Loucy (cell line): ENCODE measurements around the gene MOG.
"Not testable (repeated sequence)": the region's sequence is repeated elsewhere in the genome, so short reads cannot be mapped to it uniquely, and the experiment has no call there.

ENCODE experiments used
- H2AFZ ChIP-seq: fragments of 200-600 bp; sonication (generic); 2 replicates; pipeline ENCODE4 v1.6.0; 2016; ENCODE audit warnings: antibody characterized with exemption, mild to moderate bottlenecking, low read length, moderate library complexity
- H3F3A ChIP-seq: fragments of 200-600 bp; 2 replicates; pipeline ENCODE4 v1.6.0; 2016; ENCODE audit warnings: antibody characterized with exemption, low read depth, mild to moderate bottlenecking
- H3K27me3 ChIP-seq: fragments of 200-600 bp; sonication (generic); 2 replicates; pipeline ENCODE4 v1.6.1; 2014; ENCODE audit warnings: low read length, mild to moderate bottlenecking; ENCODE audit not compliant: insufficient read depth, poor library complexity, severe bottlenecking
- H3K36me3 ChIP-seq: fragments of 200-600 bp; sonication (generic); 2 replicates; pipeline ENCODE4 v1.6.1; 2016; ENCODE audit warnings: low read length; ENCODE audit not compliant: insufficient read depth
- H3K4me1 ChIP-seq: fragments of 200-600 bp; sonication (generic); 2 replicates; pipeline ENCODE4 v1.5.1; 2014; ENCODE audit warnings: low read length, mild to moderate bottlenecking; ENCODE audit not compliant: insufficient read depth, poor library complexity, severe bottlenecking
- H3K4me2 ChIP-seq: fragments of 200-600 bp; sonication (generic); 2 replicates; pipeline ENCODE4 v1.6.0; 2014; ENCODE audit warnings: antibody characterized with exemption, low read length, low read depth, mild to moderate bottlenecking; ENCODE audit not compliant: poor library complexity, severe bottlenecking
- H3K4me3 ChIP-seq: fragments of 200-600 bp; sonication (generic); 2 replicates; pipeline ENCODE4 v1.5.1; 2014; ENCODE audit warnings: low read length, mild to moderate bottlenecking, mixed read lengths; ENCODE audit not compliant: poor library complexity, severe bottlenecking
- H3K79me2 ChIP-seq: fragments of 200-600 bp; sonication (generic); 2 replicates; pipeline ENCODE4 v1.6.1; 2014; ENCODE audit warnings: low read length; ENCODE audit not compliant: insufficient read depth
- H3K9ac ChIP-seq: fragments of 200-600 bp; sonication (generic); 2 replicates; pipeline ENCODE4 v1.6.0; 2014; ENCODE audit warnings: mild to moderate bottlenecking, low read depth, low read length, moderate library complexity; ENCODE audit not compliant: poor library complexity, severe bottlenecking
- H3K9me2 ChIP-seq: fragments of 200-600 bp; sonication (generic); replicated peaks from 2 replicates; pipeline ENCODE4 v1.6.1; 2016; ENCODE audit warnings: low read depth, low read length, mixed read lengths
- H3K9me3 ChIP-seq: fragments of 200-600 bp; sonication (generic); 2 replicates; pipeline ENCODE4 v1.6.1; 2014; ENCODE audit warnings: mild to moderate bottlenecking, antibody characterized with exemption, low read length, low read depth; ENCODE audit not compliant: insufficient read depth
- H4K20me1 ChIP-seq: fragments of 200-600 bp; sonication (generic); 2 replicates; pipeline ENCODE4 v1.6.0; 2014; ENCODE audit warnings: antibody characterized with exemption, low read length, mild to moderate bottlenecking; ENCODE audit not compliant: insufficient read depth, poor library complexity, severe bottlenecking
- CTCF ChIP-seq: fragments of 200-600 bp; sonication (generic); conservative IDR thresholded peaks from 2 replicates; pipeline ENCODE4 v1.5.1; 2014; ENCODE audit warnings: mild to moderate bottlenecking, antibody characterized with exemption, low read length
- EZH2phosphoT487 ChIP-seq: fragments of 200-600 bp; IDR thresholded peaks from 2 replicates; pipeline ENCODE4 v1.6.1; 2018; ENCODE audit warnings: antibody characterized with exemption, mild to moderate bottlenecking, moderate library complexity, borderline replicate concordance

The MOG gene

GRCh38 chr6:29661071-29661470 lies 4.2 kb downstream of the MOG start:
- no peak overlapping the region for H3K9ac ChIP-seq
- no peaks in the 10 kb centered on the region for H3F3A ChIP-seq
- H3K36me3 ChIP-seq: no peaks in the 10 kb centered on the region
- H3K27me3 ChIP-seq: no peaks in the 10 kb centered on the region
- H3K79me2 ChIP-seq: no peaks in the 10 kb centered on the region
- TF ChIP-seq CTCF: no peak
- no peak for TF ChIP-seq EZH2phosphoT487
- no peaks in the 10 kb centered on the region for H3K9me2 ChIP-seq
- H3K4me1 ChIP-seq: no peaks in the 10 kb centered on the region
- no peaks in the 10 kb centered on the region for H3K9me3 ChIP-seq
- H3K4me2 ChIP-seq: no peak overlapping the region
- H3K4me3 ChIP-seq: no peak overlapping the region
- H2AFZ ChIP-seq: no peak overlapping the region
- H4K20me1 ChIP-seq: no peaks in the 10 kb centered on the region

GRCh38 chr6:29661502-29662141 lies 4.7 kb downstream of the MOG start:
- not testable (repeated sequence) for H3K9me2 ChIP-seq, H3K27me3 ChIP-seq, H3K9me3 ChIP-seq, H2AFZ ChIP-seq, H3K36me3 ChIP-seq, H4K20me1 ChIP-seq, H3K79me2 ChIP-seq, H3K4me3 ChIP-seq, H3F3A ChIP-seq, H3K4me2 ChIP-seq, H3K4me1 ChIP-seq, H3K9ac ChIP-seq

GRCh38 chr6:29663300-29664042 lies 6.6 kb downstream of the MOG start:
- no peaks in the 10 kb centered on the region for H3K4me1 ChIP-seq
- no peak for TF ChIP-seq EZH2phosphoT487
- no peak for TF ChIP-seq CTCF
- H3K4me3 ChIP-seq: no peak overlapping the region
- H2AFZ ChIP-seq: no peak overlapping the region
- no peak overlapping the region for H3K4me2 ChIP-seq
- no peaks in the 10 kb centered on the region for H3K9me3 ChIP-seq
- no peaks in the 10 kb centered on the region for H3K79me2 ChIP-seq
- no peaks in the 10 kb centered on the region for H3K36me3 ChIP-seq
- H3K9me2 ChIP-seq: no peaks in the 10 kb centered on the region
- H4K20me1 ChIP-seq: no peaks in the 10 kb centered on the region
- no peaks in the 10 kb centered on the region for H3F3A ChIP-seq
- H3K9ac ChIP-seq: no peak overlapping the region
- H3K27me3 ChIP-seq: no peaks in the 10 kb centered on the region
